Natural killer cell treated with Interleukin-12 subunit alpha and Interleukin-12 subunit beta and Interleukin-15 and Interleukin-18, amount 100 ng/mL, for 72 hours (primary cell): ENCODE results near the gene COPZ2. TPM values are rescaled to one million over a fixed set of nuclear protein-coding genes. Genes with fewer than 3 reads are reported as not detected.

Source experiments
- ATAC-seq, 2 donors: fragments of 150-1000 bp; cut with Tn5 transposase in 1 of 2; sonication (Bioruptor Pico), chemical (Tn5 transposase) in 1 of 2; 2 replicates each; pipeline ENCODE4 v1.10.0; 2021
- DNase-seq: peaks from one replicate; pipeline ENCODE4 v3.0.0; 2022; ENCODE audit warnings: low spot score
- H3K27ac Mint-ChIP-seq, 2 donors: 1 replicate in 1 of 2; 2 replicates in 1 of 2; pipeline ENCODE4 v1.8.0; 2022; ENCODE audit warnings: mixed read lengths in 2 of 2, mild to moderate bottlenecking in 1 of 2, moderate library complexity in 1 of 2
- H3K27me3 Mint-ChIP-seq, 2 donors: 1 replicate in 1 of 2; 2 replicates in 1 of 2; pipeline ENCODE4 v1.8.0; 2022; ENCODE audit warnings: mixed read lengths in 2 of 2
- H3K36me3 Mint-ChIP-seq: one replicate; pipeline ENCODE4 v1.8.0; 2022; ENCODE audit warnings: mixed read lengths
- H3K4me1 Mint-ChIP-seq, 2 donors: 1 replicate in 1 of 2; 2 replicates in 1 of 2; pipeline ENCODE4 v1.8.0; 2022; ENCODE audit warnings: low read depth in 2 of 2, mixed read lengths in 2 of 2, mild to moderate bottlenecking in 1 of 2
- H3K4me3 Mint-ChIP-seq: one replicate; pipeline ENCODE4 v1.8.0; 2022; ENCODE audit warnings: mixed read lengths
- H3K9me3 Mint-ChIP-seq: 2 replicates; pipeline ENCODE4 v1.8.0; 2022; ENCODE audit warnings: mixed read lengths
- total RNA-seq, 2 donors: library from RNA; stranded (reverse); gene quantifications; one replicate each; pipeline ENCODE4 v1.2.3, GENCODE V29; 2022

COPZ2 gene
- total RNA-seq, 2 donors from 2014 or later = 14.9 to 32.9 TPM

- Mint-ChIP-seq H3K9me3 (no peaks in the 10 kb centered on the region), H3K4me3 (no peak overlapping the region), H3K4me1 (peaks cover 0 to 15% of the 10 kb centered on the region in 2 donors), H3K27me3 (no peaks in the 10 kb centered on the region), H3K27ac (no peak overlapping the region), H3K36me3 (peaks cover 35% of the 10 kb centered on the region)
- no peak for ATAC-seq
- DNase-seq = no peak
These were observed 27.0 kb upstream of the COPZ2 start for GRCh38 chr17:48064638-48065037.

DNA sequence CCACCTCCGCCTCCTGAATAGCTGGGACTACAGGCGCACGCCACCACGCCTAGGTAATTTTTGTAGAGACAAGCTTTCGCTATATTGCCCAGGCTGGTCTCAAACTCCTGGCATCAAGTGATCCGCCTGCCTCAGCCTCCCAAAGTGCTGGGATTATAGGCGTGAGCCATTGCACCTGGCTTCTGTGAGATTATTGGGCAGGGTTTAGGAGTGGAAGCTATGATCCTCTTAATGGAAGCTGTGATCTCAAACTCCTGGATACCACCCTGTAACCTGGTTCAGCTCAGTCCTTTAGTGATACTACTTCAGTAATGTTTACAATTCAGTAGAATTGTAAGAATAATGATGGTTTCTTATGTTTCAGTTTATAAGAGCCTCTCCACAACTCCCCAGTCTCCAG, 24.7 kb upstream of the COPZ2 start:
- no peak for DNase-seq
- H3K36me3 Mint-ChIP-seq = peaks cover 42% of the 10 kb centered on the region
- peaks cover 0 to 24% of the 10 kb centered on the region in 2 donors for H3K4me1 Mint-ChIP-seq
- H3K4me3 Mint-ChIP-seq = no peak overlapping the region
- ATAC-seq = no peak
- no peaks in the 10 kb centered on the region for H3K9me3 Mint-ChIP-seq
- no peaks in the 10 kb centered on the region for H3K27me3 Mint-ChIP-seq
- no peak overlapping the region for H3K27ac Mint-ChIP-seq

- Mint-ChIP-seq H3K36me3 (peaks cover 41% of the 10 kb centered on the region), H3K9me3 (no peaks in the 10 kb centered on the region)
These were observed 22.7 kb upstream of the COPZ2 start for GRCh38 chr17:48060249-48060648.

DNA sequence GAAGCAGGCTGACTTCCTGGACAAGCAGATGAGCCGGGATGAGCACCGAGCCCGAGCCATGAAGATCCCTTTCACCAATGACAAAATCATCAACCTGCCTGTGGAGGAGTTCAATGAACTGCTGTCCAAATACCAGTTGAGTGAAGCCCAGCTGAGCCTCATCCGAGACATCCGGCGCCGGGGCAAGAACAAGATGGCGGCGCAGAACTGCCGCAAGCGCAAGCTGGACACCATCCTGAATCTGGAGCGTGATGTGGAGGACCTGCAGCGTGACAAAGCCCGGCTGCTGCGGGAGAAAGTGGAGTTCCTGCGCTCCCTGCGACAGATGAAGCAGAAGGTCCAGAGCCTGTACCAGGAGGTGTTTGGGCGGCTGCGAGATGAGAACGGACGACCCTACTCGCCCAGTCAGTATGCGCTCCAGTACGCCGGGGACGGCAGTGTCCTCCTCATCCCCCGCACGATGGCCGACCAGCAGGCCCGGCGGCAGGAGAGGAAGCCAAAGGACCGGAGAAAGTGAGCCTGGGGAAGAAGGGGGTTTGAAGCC, 21.6 kb upstream of the COPZ2 start:
- Mint-ChIP-seq H3K27me3 (no peaks in the 10 kb centered on the region), H3K27ac (peak overlapping the region; percentile 26 to 99), H3K4me3 (no peak overlapping the region)

More at GRCh38 chr17:48060249-48060648, 22.7 kb upstream of the COPZ2 start:
- DNase-seq (no peak), ATAC-seq (no peak)
- Mint-ChIP-seq H3K27me3 (no peaks in the 10 kb centered on the region), H3K4me1 (peaks cover 18 to 43% of the 10 kb centered on the region in 2 donors), H3K27ac (peak overlapping the region; percentile 35 to 70), H3K4me3 (no peak overlapping the region)

DNA sequence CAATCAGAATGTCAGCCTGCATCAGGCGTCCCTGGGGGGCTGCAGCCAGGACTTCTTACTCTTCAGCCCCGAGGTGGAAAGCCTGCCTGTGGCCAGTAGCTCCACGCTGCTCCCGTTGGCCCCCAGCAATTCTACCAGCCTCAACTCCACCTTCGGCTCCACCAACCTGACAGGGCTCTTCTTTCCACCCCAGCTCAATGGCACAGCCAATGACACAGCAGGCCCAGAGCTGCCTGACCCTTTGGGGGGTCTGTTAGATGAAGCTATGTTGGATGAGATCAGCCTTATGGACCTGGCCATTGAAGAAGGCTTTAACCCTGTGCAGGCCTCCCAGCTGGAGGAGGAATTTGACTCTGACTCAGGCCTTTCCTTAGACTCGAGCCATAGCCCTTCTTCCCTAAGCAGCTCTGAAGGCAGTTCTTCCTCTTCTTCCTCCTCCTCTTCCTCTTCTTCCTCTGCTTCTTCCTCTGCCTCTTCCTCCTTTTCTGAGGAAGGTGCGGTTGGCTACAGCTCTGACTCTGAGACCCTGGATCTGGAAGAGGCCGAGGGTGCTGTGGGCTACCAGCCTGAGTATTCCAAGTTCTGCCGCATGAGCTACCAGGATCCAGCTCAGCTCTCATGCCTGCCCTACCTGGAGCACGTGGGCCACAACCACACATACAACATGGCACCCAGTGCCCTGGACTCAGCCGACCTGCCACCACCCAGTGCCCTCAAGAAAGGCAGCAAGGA, 21.0 kb upstream of the COPZ2 start:
- H3K4me1 Mint-ChIP-seq = peaks cover 23 to 47% of the 10 kb centered on the region in 2 donors
- peak overlapping the region; percentile 26 to 99 for H3K27ac Mint-ChIP-seq
- H3K4me3 Mint-ChIP-seq = no peak overlapping the region
- no peaks in the 10 kb centered on the region for H3K9me3 Mint-ChIP-seq
- peaks cover 35% of the 10 kb centered on the region for H3K36me3 Mint-ChIP-seq
- H3K27me3 Mint-ChIP-seq = no peaks in the 10 kb centered on the region
- no peak for DNase-seq
- ATAC-seq = no peak

More for the DNA sequence above, 21.6 kb upstream of the COPZ2 start:
- ATAC-seq = no peak
- Mint-ChIP-seq H3K4me1 (peaks cover 22 to 46% of the 10 kb centered on the region in 2 donors), H3K9me3 (no peaks in the 10 kb centered on the region), H3K36me3 (peaks cover 35% of the 10 kb centered on the region)
- no peak for DNase-seq

DNA sequence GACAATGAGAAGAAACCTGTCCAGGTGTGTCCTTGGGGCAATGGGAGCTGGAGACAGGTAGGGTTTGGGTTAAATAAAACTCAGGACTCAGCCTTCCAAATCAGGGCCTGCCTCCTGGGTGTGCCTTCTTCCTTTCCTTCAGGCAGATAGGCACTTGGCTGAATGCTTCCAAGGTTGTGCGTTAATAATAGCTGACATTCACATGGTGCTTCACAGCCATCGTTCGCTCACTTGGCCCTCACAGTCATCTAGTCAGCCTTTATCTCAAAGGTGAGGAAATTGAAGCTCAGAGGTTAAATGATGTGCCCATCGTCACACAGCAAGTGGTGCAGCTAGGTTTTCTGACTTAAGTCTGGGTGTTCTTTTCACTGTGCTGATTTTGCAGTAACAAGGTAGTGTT, 20.0 kb upstream of the COPZ2 start:
- Mint-ChIP-seq H3K4me3 (no peak overlapping the region), H3K36me3 (peaks cover 33% of the 10 kb centered on the region), H3K27me3 (no peaks in the 10 kb centered on the region), H3K27ac (peak overlapping the region in 1 of 2 donors; percentile 99), H3K4me1 (peaks cover 32 to 54% of the 10 kb centered on the region in 2 donors), H3K9me3 (no peaks in the 10 kb centered on the region)
- ATAC-seq = no peak
- DNase-seq = no peak

GRCh38 chr17:48056879-48057278, 19.3 kb upstream of the COPZ2 start:
- DNase-seq (no peak), ATAC-seq (no peak)
- Mint-ChIP-seq H3K27ac (peak overlapping the region; percentile 97 to 99), H3K4me3 (peak overlapping the region; percentile 75), H3K27me3 (no peaks in the 10 kb centered on the region), H3K36me3 (peaks cover 29% of the 10 kb centered on the region), H3K9me3 (no peaks in the 10 kb centered on the region), H3K4me1 (peaks cover 40 to 59% of the 10 kb centered on the region in 2 donors)

- Mint-ChIP-seq H3K27me3 (no peaks in the 10 kb centered on the region), H3K4me3 (peak overlapping the region; percentile 75), H3K36me3 (peaks cover 27% of the 10 kb centered on the region), H3K27ac (peak overlapping the region; percentile 97 to 99), H3K9me3 (no peaks in the 10 kb centered on the region), H3K4me1 (peaks cover 46 to 62% of the 10 kb centered on the region in 2 donors)
- ATAC-seq (peak; percentile 2 to 4), DNase-seq (no peak)
These were observed 18.7 kb upstream of the COPZ2 start for GRCh38 chr17:48056246-48056745.

DNA sequence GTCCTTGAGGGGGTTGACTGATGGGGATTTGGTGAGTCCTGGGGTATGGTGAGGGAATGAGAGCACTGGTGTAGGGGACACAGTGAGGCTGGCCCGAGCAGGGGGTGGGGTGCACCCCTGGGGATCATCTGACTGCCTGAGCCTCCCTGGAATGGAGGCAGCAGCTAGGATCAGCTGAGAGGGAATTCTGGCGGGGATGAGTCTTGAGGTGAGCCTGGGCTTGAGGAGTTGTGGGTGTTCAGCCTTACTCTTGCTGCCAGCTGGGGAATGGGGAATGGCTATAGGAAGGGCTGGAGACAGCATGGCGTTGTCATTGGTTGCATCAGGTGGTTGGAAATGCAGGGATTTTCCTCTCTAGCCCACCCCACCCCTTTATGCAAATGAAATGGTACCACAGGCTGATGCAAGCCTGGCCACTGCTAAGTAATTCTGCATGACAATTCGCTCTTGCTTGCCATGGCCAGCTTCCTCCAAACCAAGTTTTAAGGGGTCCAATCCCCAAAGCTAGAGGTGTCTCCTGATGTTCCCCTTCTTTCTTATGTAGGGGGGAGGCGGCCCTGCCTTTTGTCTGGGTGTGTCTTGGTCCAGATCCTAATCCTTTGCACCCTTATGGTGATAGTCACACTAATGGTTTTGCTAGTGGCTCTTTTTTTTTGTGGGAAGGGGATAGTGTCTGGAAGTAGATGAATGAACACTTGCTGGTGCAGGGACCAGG, 18.1 kb upstream of the COPZ2 start:
- ATAC-seq (peak; percentile 80 to 91), DNase-seq (peak; percentile 85)
- Mint-ChIP-seq H3K27me3 (no peaks in the 10 kb centered on the region), H3K36me3 (peaks cover 26% of the 10 kb centered on the region), H3K27ac (peak overlapping the region; percentile 97 to 99), H3K9me3 (no peaks in the 10 kb centered on the region), H3K4me3 (peak overlapping the region; percentile 75), H3K4me1 (peaks cover 52 to 62% of the 10 kb centered on the region in 2 donors)

GRCh38 chr17:48054238-48055185, 16.9 kb upstream of the COPZ2 start:
- H3K4me3 Mint-ChIP-seq = peak overlapping the region; percentile 75
- H3K27me3 Mint-ChIP-seq = no peaks in the 10 kb centered on the region
- H3K4me1 Mint-ChIP-seq = peaks cover 63% of the 10 kb centered on the region in 2 donors
- no peaks in the 10 kb centered on the region for H3K9me3 Mint-ChIP-seq
- DNase-seq = no peak
- peak overlapping the region; percentile 97 to 99 for H3K27ac Mint-ChIP-seq
- no peak for ATAC-seq
- peaks cover 27% of the 10 kb centered on the region for H3K36me3 Mint-ChIP-seq

DNA sequence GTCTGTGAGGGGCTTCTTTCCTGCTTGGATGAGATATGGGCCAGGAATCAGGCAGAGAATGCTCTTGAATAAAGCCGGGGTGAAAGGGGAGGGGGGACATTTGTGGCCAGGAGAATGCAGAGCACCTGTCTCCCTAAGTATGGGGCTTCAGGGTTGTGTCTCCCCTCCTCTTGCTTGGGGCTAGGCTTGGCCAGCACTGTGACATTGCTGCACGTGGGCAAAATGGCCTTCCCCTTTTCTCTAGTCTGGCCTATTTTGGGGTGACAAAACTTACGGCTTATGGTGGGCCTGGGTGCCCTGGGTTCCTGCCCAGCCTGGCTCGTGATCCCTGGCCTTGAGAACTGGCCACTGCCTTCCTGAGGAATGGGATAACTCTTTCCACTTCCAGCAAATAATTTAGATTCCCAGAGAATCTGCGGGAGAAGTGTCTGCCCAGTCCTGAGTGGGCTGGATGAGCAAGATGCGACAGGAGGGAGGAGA, 16.2 kb upstream of the COPZ2 start:
- Mint-ChIP-seq H3K9me3 (no peaks in the 10 kb centered on the region), H3K4me1 (peaks cover 61 to 71% of the 10 kb centered on the region in 2 donors), H3K4me3 (peak overlapping the region; percentile 57), H3K36me3 (peaks cover 25% of the 10 kb centered on the region), H3K27me3 (no peaks in the 10 kb centered on the region), H3K27ac (peak overlapping the region; percentile 60 to 80)
- no peak for DNase-seq
- no peak for ATAC-seq

DNA sequence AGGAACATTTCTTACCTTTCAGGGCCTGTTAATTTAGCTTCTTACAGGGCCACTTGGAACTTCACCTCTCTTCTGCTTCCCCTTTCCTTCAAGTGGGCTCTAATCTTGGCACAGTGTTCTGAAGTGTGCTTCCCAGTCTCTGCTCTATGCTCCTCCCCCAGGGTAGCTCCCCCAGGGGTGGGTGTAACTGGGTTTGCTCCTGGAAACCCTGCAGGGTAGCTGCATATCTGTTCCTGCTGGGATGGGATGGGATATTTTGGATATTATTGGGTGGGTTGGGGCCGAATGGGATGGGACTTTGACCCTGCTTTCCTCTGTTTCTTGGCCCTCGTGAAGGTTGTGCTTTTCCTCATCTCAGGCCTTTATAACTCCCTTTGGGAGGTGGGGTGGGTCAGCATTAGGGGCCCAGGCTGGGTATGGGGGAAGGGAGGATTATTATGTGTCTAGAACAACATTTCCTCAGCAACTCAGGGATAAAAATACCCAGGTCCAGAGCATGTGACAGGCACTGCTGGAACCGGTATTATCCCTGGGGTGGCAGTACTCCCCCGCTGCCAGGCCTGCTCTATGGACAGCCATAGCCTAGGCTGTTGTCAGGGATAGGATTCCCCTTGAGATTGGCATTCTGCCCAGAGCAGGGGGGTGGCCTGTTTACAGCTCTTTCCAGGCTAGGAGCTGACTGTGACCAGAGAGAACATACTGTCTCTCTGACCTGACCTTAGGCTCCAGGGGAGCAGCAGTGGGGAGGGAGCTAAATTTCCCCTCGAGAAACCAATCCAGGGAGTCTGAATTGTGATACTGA, 15.6 kb upstream of the COPZ2 start:
- peaks cover 23% of the 10 kb centered on the region for H3K36me3 Mint-ChIP-seq
- no peaks in the 10 kb centered on the region for H3K27me3 Mint-ChIP-seq
- peak overlapping the region; percentile 57 for H3K4me3 Mint-ChIP-seq
- ATAC-seq (no peak), DNase-seq (no peak)
- H3K27ac Mint-ChIP-seq = peak overlapping the region; percentile 60 to 80
- peaks cover 61 to 73% of the 10 kb centered on the region in 2 donors for H3K4me1 Mint-ChIP-seq
- H3K9me3 Mint-ChIP-seq = no peaks in the 10 kb centered on the region
